Measurements from ENCODE around the gene TCEAL2. TPM values are rescaled to one million over a fixed set of nuclear protein-coding genes. Genes with fewer than 3 reads are reported as not detected.

The TCEAL2 gene
- total and polyA plus RNA-seq, 2 of the 8 experiments (the other 6 are each of a cell fraction or from before 2014, with no cell fraction given): 15.1 TPM; not detected in 1

GRCh38 chrX:102126863-102127262 lies 1.4 kb downstream of the TCEAL2 start:
- H3K79me1 ChIP-seq (ENCODE audit: low read depth, low read length): no peaks in the 10 kb centered on the region
- peaks cover 5% of the 10 kb centered on the region; the same call in 1 of the 2 replicates for H3K23me2 ChIP-seq (ENCODE audit: low read depth, low read length)
- H2BK120ac ChIP-seq (replicated peaks; ENCODE audit: low read depth, low read length): no peak overlapping the region
- H2AFZ ChIP-seq (ENCODE audit: low read length): no peak overlapping the region
- no peak overlapping the region for H2BK12ac ChIP-seq (ENCODE audit: low read depth, low read length)
- peaks cover 0 to 3% (median 0%) of the 10 kb centered on the region in 4 experiments; a peak in 1 of 7 replicates for H3K4me1 ChIP-seq (replicated peaks in 1 of 4; ENCODE audit: control insufficient read depth in 3 of 4, insufficient read depth in 4 of 4, low read length in 3 of 4)
- H3K18ac ChIP-seq (ENCODE audit: extremely low read depth, low read length): no peak overlapping the region
- H4K91ac ChIP-seq (replicated peaks; ENCODE audit: insufficient read length, low read length): no peak overlapping the region
- no peak overlapping the region for H2AK5ac ChIP-seq (ENCODE audit: low read depth, low read length)
- H3K23ac ChIP-seq (ENCODE audit: insufficient read length): no peak overlapping the region
- ChIA-PET CTCF (ENCODE audit: partially characterized antibody) (no interaction called here), POLR2A (ENCODE audit: partially characterized antibody) (no interaction called here)
- H3K4me3 ChIP-seq (ENCODE audit: extremely low read depth in 1 of 4, insufficient read depth in 2 of 4, low read depth in 3 of 4, low read length in 4 of 4): no peak overlapping the region
- H3K27ac ChIP-seq (ENCODE audit: low read depth, low read length): no peak overlapping the region
- no peak overlapping the region for H3K14ac ChIP-seq (ENCODE audit: insufficient read length)
- H3K36me3 ChIP-seq (ENCODE audit: control insufficient read depth in 2 of 4, insufficient read depth in 4 of 4, low read length in 3 of 4): no peaks in the 10 kb centered on the region
- DNase-seq (ENCODE audit: low read depth in 1 of 2, low spot score in 2 of 2) (no peak), FAIRE-seq (no peak)
- no peak overlapping the region for H3K4ac ChIP-seq (replicated peaks; ENCODE audit: insufficient read length, low read depth, low read length)
- no peak overlapping the region for H4K5ac ChIP-seq (ENCODE audit: insufficient read length, low read depth, low read length)
- no peak overlapping the region for H2BK15ac ChIP-seq (ENCODE audit: low read length)
- no peak overlapping the region for H2BK20ac ChIP-seq (ENCODE audit: low read length)
- peak overlapping the region in 1 of 2 experiments; percentile 73; a peak in 1 of 4 replicates for H3K4me2 ChIP-seq (ENCODE audit: insufficient read depth in 1 of 2, low read depth in 2 of 2, low read length in 2 of 2)
- 81% methylated on average over 4 of the region's 8 CpGs; no CpG with 5 or more reads in 1 of the 2 experiments for WGBS, 2 experiments (ENCODE audit: extremely low coverage in 1 of 2, insufficient coverage in 1 of 2, insufficient read length in 1 of 2, insufficient replicate concordance in 2 of 2, low coverage in 1 of 2, low lambda C conversion rate in 2 of 2, missing lambda C conversion rate in 1 of 2)
- TF ChIP-seq HDAC6 (IDR thresholded peaks at IDR 0.05; ENCODE audit: low read depth, low read length): no peak
- no peak for TF ChIP-seq RNF2 (IDR thresholded peaks at IDR 0.05; ENCODE audit: borderline replicate concordance, low read depth, low read length, missing control alignments, poor library complexity, severe bottlenecking)
- TF ChIP-seq TAF1 (IDR thresholded peaks at IDR 0.05; ENCODE audit: low read depth, low read length): no peak
- TF ChIP-seq SUZ12 (IDR thresholded peaks at IDR 0.05; ENCODE audit: low read length): no peak
- TF ChIP-seq EGR1 (IDR thresholded peaks at IDR 0.05; ENCODE audit: borderline replicate concordance, low read depth, low read length): no peak
- TF ChIP-seq POU5F1 (IDR thresholded peaks at IDR 0.05; ENCODE audit: low read depth, low read length): no peak
- TF ChIP-seq HDAC2 (IDR thresholded peaks at IDR 0.05; ENCODE audit: borderline replicate concordance in 1 of 2, low read depth in 2 of 2, low read length in 2 of 2): no peak
- TF ChIP-seq MAFK (IDR thresholded peaks at IDR 0.05; ENCODE audit: low read depth, low read length): no peak
- TF ChIP-seq KDM5A (IDR thresholded peaks at IDR 0.05; ENCODE audit: low read length): no peak
- TF ChIP-seq TCF12 (IDR thresholded peaks at IDR 0.05; ENCODE audit: low read depth, low read length): no peak
- no peak for TF ChIP-seq CBX5 (IDR thresholded peaks at IDR 0.05; ENCODE audit: low read depth, low read length)
- TF ChIP-seq JUN (IDR thresholded peaks at IDR 0.05; ENCODE audit: low read depth, low read length): no peak
- no peak for TF ChIP-seq CHD1 (IDR thresholded peaks at IDR 0.05; ENCODE audit: low read depth, low read length)
- no peak for TF ChIP-seq SP2 (IDR thresholded peaks at IDR 0.05; ENCODE audit: low read length)
- no peak overlapping the region for H4K8ac ChIP-seq (ENCODE audit: extremely low read depth, insufficient read depth, low read length)
- no peaks in the 10 kb centered on the region for H4K20me1 ChIP-seq (replicated peaks in 1 of 2; ENCODE audit: control insufficient read depth in 1 of 2, insufficient read depth in 2 of 2, low read length in 2 of 2)
- no peak overlapping the region for H2BK5ac ChIP-seq (ENCODE audit: low read depth, low read length)
- no peaks in the 10 kb centered on the region for H3K79me2 ChIP-seq (ENCODE audit: control insufficient read depth in 1 of 2, insufficient read depth in 2 of 2, low read length in 2 of 2)
- no peaks in the 10 kb centered on the region for H3K27me3 ChIP-seq (replicated peaks in 1 of 4; ENCODE audit: control insufficient read depth in 3 of 4, extremely low read depth in 1 of 4, insufficient read depth in 3 of 4, low read length in 3 of 4)
- peaks cover 14 to 27% of the 10 kb centered on the region in 2 experiments; a peak in 3 of 4 replicates for H3K9me3 ChIP-seq (ENCODE audit: insufficient read depth in 2 of 2, low read depth in 1 of 2, low read length in 1 of 2)
- no peak overlapping the region for H3K9ac ChIP-seq (replicated peaks in 1 of 4; ENCODE audit: extremely low read depth in 1 of 4, low read depth in 3 of 4, low read length in 3 of 4)
- H3K56ac ChIP-seq (replicated peaks; ENCODE audit: insufficient read length, low read depth, low read length): no peak overlapping the region

Measured in H1 (cell line).